Measurements from ENCODE around the gene HIVEP2. TPM values are rescaled to one million over a fixed set of nuclear protein-coding genes. Genes with fewer than 3 reads are reported as not detected.
A peak's percentile ranks its signal among the peaks of the same experiment; 100 is the strongest.

Gene HIVEP2
- total and polyA plus RNA-seq, 4 donors: 3.0 to 23.8 (median 11.2) TPM

- H3K9me3 ChIP-seq (ENCODE audit: control insufficient read depth in 4 of 4, insufficient read depth in 3 of 4, low read length in 3 of 4): no peaks in the 10 kb centered on the region
- peaks cover 0 to 14% (median under 1%) of the 10 kb centered on the region in 5 donors for H3K4me1 ChIP-seq (ENCODE audit: control insufficient read depth in 5 of 5, insufficient read depth in 5 of 5, low read length in 5 of 5)
- H3K4me3 ChIP-seq: peak overlapping the region; percentile 92
- ATAC-seq (ENCODE audit: insufficient read depth, low FRiP score): peak; percentile 3
- DNase-seq: peak; percentile 70 to 81 (median 74)
- H3K36me3 ChIP-seq (ENCODE audit: control insufficient read depth in 4 of 4, insufficient read depth in 4 of 4, low read length in 4 of 4): no peaks in the 10 kb centered on the region
- TF ChIP-seq, protein P1, sequence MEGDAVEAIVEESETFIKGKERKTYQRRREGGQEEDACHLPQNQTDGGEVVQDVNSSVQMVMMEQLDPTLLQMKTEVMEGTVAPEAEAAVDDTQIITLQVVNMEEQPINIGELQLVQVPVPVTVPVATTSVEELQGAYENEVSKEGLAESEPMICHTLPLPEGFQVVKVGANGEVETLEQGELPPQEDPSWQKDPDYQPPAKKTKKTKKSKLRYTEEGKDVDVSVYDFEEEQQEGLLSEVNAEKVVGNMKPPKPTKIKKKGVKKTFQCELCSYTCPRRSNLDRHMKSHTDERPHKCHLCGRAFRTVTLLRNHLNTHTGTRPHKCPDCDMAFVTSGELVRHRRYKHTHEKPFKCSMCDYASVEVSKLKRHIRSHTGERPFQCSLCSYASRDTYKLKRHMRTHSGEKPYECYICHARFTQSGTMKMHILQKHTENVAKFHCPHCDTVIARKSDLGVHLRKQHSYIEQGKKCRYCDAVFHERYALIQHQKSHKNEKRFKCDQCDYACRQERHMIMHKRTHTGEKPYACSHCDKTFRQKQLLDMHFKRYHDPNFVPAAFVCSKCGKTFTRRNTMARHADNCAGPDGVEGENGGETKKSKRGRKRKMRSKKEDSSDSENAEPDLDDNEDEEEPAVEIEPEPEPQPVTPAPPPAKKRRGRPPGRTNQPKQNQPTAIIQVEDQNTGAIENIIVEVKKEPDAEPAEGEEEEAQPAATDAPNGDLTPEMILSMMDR (IDR thresholded peaks at IDR 0.05; ENCODE audit: control extremely low read depth, extremely low read depth): no peak
- H3K27me3 ChIP-seq (ENCODE audit: control insufficient read depth in 3 of 3, insufficient read depth in 3 of 3, low read length in 2 of 3): no peaks in the 10 kb centered on the region
- 0 to 1% methylated on average over 51 to 75 of the region's 75 CpGs for WGBS, 2 donors
- peak overlapping the region; percentile 95 to 99 for H3K27ac ChIP-seq (ENCODE audit: low read depth in 1 of 2, low read length in 1 of 2)
- peak overlapping the region; percentile 71 to 98 for H3K9ac ChIP-seq (ENCODE audit: insufficient read depth in 1 of 2, low read length in 2 of 2)
These were observed 637 bp upstream of the HIVEP2 start for GRCh38 chr6:142945446-142946180.

DNA sequence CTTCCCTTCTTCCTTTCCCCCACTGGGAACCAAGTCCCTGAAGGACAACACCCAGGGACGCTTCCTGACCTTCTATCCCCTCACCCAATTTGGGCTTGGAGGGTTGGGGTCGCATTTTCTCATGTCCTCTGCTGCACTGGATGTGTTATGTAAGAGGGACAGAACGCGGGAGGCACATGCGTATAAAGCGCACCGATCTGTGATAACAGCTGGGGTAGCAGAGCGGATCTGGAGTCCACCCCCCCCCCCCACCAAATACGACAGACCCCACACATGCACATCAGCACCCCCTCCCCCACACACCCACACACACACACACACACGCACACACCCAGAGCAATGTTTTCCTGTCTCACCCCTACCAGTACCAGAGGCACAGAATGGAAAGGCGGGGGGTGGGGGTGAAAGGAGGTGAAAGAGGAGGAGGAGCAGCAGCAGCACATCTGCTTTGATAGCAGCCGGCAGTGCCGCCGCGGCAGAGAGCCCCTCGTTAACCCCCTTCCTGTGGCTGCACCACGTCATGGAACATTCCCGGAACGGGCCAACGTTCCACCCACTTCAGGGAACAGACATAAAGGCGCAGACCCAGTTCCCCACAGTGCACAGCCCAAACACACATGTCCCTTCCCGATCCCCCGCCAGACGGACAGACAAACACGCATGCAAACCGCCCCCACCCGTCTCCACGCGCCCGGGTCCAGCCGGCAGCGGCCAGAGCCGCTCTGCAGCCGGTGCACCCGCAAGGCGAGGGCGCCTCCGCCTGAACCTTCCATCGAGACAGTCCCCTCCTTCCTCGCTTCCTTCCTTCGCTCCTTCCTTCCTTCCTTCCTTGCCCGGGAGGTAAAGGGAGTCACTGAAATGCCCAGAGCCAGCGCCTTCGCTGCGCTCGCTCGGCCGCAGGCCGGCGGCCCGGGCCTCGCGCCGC is 590 bp downstream of the HIVEP2 start:
- DNase-seq (peak; percentile 95), ATAC-seq (ENCODE audit: insufficient read depth, low FRiP score) (peak; percentile 1)
- WGBS, 2 donors: 1% methylated on average over 52 to 54 of the region's 54 CpGs

DNA sequence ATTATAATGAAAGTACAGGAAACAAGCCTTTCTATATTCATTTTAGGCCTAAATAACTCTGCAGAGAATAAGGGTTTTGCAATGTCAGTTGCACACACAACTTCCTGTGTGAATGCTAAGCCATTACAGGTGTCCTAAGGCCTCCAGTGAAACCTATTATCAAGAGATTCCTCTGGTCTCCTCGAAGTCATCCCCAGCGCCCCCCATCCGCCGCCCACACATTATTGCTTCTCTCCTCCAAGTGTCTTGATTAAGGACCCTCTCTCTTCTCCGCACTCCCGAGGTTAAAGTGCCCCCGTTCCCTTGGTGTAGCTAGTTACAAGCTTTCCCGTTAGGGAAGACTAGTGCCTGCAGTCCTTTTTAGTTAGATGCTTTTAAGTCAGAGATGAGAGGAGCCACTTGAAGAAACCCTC is 1.3 kb downstream of the HIVEP2 start:
- Histone ChIP-seq H3K4me3 (no peak overlapping the region), H3K27ac (ENCODE audit: low read depth in 1 of 2, low read length in 1 of 2) (peak overlapping the region; percentile 95 to 99), H3K36me3 (ENCODE audit: control insufficient read depth in 4 of 4, insufficient read depth in 4 of 4, low read length in 4 of 4) (no peaks in the 10 kb centered on the region), H3K27me3 (ENCODE audit: control insufficient read depth in 3 of 3, insufficient read depth in 3 of 3, low read length in 2 of 3) (no peaks in the 10 kb centered on the region), H3K9me3 (ENCODE audit: control insufficient read depth in 4 of 4, insufficient read depth in 3 of 4, low read length in 3 of 4) (no peaks in the 10 kb centered on the region), H3K4me1 (ENCODE audit: control insufficient read depth in 5 of 5, insufficient read depth in 5 of 5, low read length in 5 of 5) (peaks cover 0 to 15% (median 7%) of the 10 kb centered on the region in 5 donors), H3K9ac (ENCODE audit: insufficient read depth in 1 of 2, low read length in 2 of 2) (peak overlapping the region in 1 of 2 donors; percentile 65)
- no peak for ATAC-seq (ENCODE audit: insufficient read depth, low FRiP score)
- DNase-seq: peak in 1 of 3 donors; percentile 29
- TF ChIP-seq, protein P1 (IDR thresholded peaks at IDR 0.05; ENCODE audit: control extremely low read depth, extremely low read depth): no peak
- 15 to 24% methylated on average over 8 of the region's 8 CpGs for WGBS, 2 donors

More for the DNA sequence above, 590 bp downstream of the HIVEP2 start:
- Histone ChIP-seq H3K9me3 (ENCODE audit: control insufficient read depth in 4 of 4, insufficient read depth in 3 of 4, low read length in 3 of 4) (no peaks in the 10 kb centered on the region), H3K4me3 (peak overlapping the region; percentile 92), H3K27me3 (ENCODE audit: control insufficient read depth in 3 of 3, insufficient read depth in 3 of 3, low read length in 2 of 3) (no peaks in the 10 kb centered on the region), H3K9ac (ENCODE audit: insufficient read depth in 1 of 2, low read length in 2 of 2) (peak overlapping the region; percentile 65 to 87), H3K36me3 (ENCODE audit: control insufficient read depth in 4 of 4, insufficient read depth in 4 of 4, low read length in 4 of 4) (no peaks in the 10 kb centered on the region), H3K4me1 (ENCODE audit: control insufficient read depth in 5 of 5, insufficient read depth in 5 of 5, low read length in 5 of 5) (peaks cover 0 to 14% (median 5%) of the 10 kb centered on the region in 5 donors), H3K27ac (ENCODE audit: low read depth in 1 of 2, low read length in 1 of 2) (peak overlapping the region; percentile 95 to 99)
- TF ChIP-seq, protein P1 (IDR thresholded peaks at IDR 0.05; ENCODE audit: control extremely low read depth, extremely low read depth): no peak

Measured in lung (tissue), 12 donors.